ENCODE data around the gene RELN. TPM values are rescaled to one million over a fixed set of nuclear protein-coding genes. Genes with fewer than 3 reads are reported as not detected.

RELN gene
- total and polyA plus RNA-seq, 2 of the 13 experiments (the other 11 are each of a cell fraction or from before 2014, with no cell fraction given): 315 to 332 TPM

DNA sequence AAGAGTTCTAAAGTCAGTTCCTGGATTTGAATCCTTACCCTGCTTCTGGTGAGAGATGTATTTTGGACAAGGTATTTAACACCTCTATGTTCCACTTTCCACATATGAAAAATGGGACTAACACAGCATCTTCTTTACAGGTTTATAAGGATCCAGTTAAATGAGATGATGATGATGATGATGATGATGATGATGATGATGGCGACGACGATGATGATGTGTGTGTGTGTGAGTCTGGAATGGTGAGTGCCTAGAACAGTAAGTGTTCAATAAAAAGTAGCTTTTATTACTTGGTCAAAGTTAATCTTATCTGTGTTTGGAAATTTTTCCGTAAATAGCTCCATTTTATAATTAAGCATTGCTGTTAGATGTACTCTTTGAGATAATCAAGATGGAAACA, 295.2 kb downstream of the RELN start:
- in situ Hi-C loops (cut with HindIII; ENCODE audit: extremely low pct_ligation_motif_present, low pct_unique_long_range_greater_than_20kb) (no loop called here), intact Hi-C loops (cut with micrococcal nuclease; ENCODE audit: unreplicated experiment) (no loop called here)
- DNase-seq (ENCODE audit: low spot score): no peak
- TF ChIP-seq RBM22 (optimal IDR thresholded peaks at IDR 0.05; ENCODE audit: low read length) (peak; percentile 67), CREB1 (IDR thresholded peaks at IDR 0.05) (peak; percentile 86), CREB1 (CRISPR knock-in tag; IDR thresholded peaks at IDR 0.05) (no peak), ZFX (CRISPR knock-in tag; IDR thresholded peaks at IDR 0.05; ENCODE audit: low read depth) (no peak)
- H2AFZ ChIP-seq (ENCODE audit: low read length): no peak overlapping the region
- no peaks in the 10 kb centered on the region for H4K20me1 ChIP-seq (ENCODE audit: insufficient read depth, low read length)
- POLR2A ChIA-PET: no interaction called here
- H3K9ac ChIP-seq (ENCODE audit: insufficient read depth, low read depth, low read length): no peak overlapping the region
- no peak for ATAC-seq
- no TSS peak for BruUV-seq (replicated peaks)
- CTCF ChIA-PET (ENCODE audit: low intra/inter-chr PET ratio, low total read pairs): no interaction called here
- H3K9me3 ChIP-seq (ENCODE audit: low read length): no peaks in the 10 kb centered on the region
- no peaks in the 10 kb centered on the region for H3K79me2 ChIP-seq (ENCODE audit: insufficient read depth, low read length)
- no peak for FAIRE-seq
- no peak overlapping the region for H3K4me2 ChIP-seq (ENCODE audit: low read depth, low read length)
- peaks cover 16% of the 10 kb centered on the region for H3K4me1 ChIP-seq (ENCODE audit: insufficient read depth, low read length)
- H3K4me3 ChIP-seq (replicated peaks in 1 of 3; ENCODE audit: insufficient read depth in 1 of 3, low read depth in 2 of 3, low read length in 3 of 3): no peak overlapping the region
- H3K27ac ChIP-seq (ENCODE audit: extremely low read length, insufficient read depth, low read length): no peak overlapping the region
- peaks cover 0 to 35% of the 10 kb centered on the region in 2 experiments; a peak in 3 of 5 replicates for H3K36me3 ChIP-seq (replicated peaks in 1 of 2; ENCODE audit: control insufficient read depth in 1 of 2, insufficient read depth in 2 of 2, low read length in 2 of 2)
- no peaks in the 10 kb centered on the region for H3K27me3 ChIP-seq (ENCODE audit: control insufficient read depth in 1 of 2, insufficient read depth in 2 of 2, low read length in 2 of 2)
- WGBS (ENCODE audit: low lambda C conversion rate): 87% methylated on average over 4 of the region's 4 CpGs

- H3K9me3 ChIP-seq (ENCODE audit: low read length): no peaks in the 10 kb centered on the region
- H3K4me1 ChIP-seq (ENCODE audit: insufficient read depth, low read length): peaks cover 16% of the 10 kb centered on the region
- BruUV-seq (replicated peaks): no TSS peak
- ChIA-PET CTCF (ENCODE audit: low intra/inter-chr PET ratio, low total read pairs) (no interaction called here), POLR2A (no interaction called here)
- DNase-seq (ENCODE audit: low spot score) (no peak), FAIRE-seq (no peak), ATAC-seq (no peak; the same call in 2 of the 3 replicates)
- no peaks in the 10 kb centered on the region for H3K27me3 ChIP-seq (ENCODE audit: control insufficient read depth in 1 of 2, insufficient read depth in 2 of 2, low read length in 2 of 2)
- no peak overlapping the region for H3K4me2 ChIP-seq (ENCODE audit: low read depth, low read length)
- WGBS (ENCODE audit: low lambda C conversion rate): 65% methylated on average over 4 of the region's 4 CpGs
- intact Hi-C loops (cut with micrococcal nuclease; ENCODE audit: unreplicated experiment) (no loop called here), in situ Hi-C loops (cut with HindIII; ENCODE audit: extremely low pct_ligation_motif_present, low pct_unique_long_range_greater_than_20kb) (no loop called here)
- no peaks in the 10 kb centered on the region for H3K79me2 ChIP-seq (ENCODE audit: insufficient read depth, low read length)
- no peak overlapping the region for H3K27ac ChIP-seq (ENCODE audit: extremely low read length, insufficient read depth, low read length)
- H2AFZ ChIP-seq (ENCODE audit: low read length): no peak overlapping the region
- no peaks in the 10 kb centered on the region for H4K20me1 ChIP-seq (ENCODE audit: insufficient read depth, low read length)
- no peak overlapping the region for H3K4me3 ChIP-seq (replicated peaks in 1 of 3; ENCODE audit: insufficient read depth in 1 of 3, low read depth in 2 of 3, low read length in 3 of 3)
- peaks cover 0 to 12% of the 10 kb centered on the region in 2 experiments; a peak in 3 of 5 replicates for H3K36me3 ChIP-seq (replicated peaks in 1 of 2; ENCODE audit: control insufficient read depth in 1 of 2, insufficient read depth in 2 of 2, low read length in 2 of 2)
- H3K9ac ChIP-seq (ENCODE audit: insufficient read depth, low read depth, low read length): no peak overlapping the region
- TF ChIP-seq ZNF253 (CRISPR knock-in tag; IDR thresholded peaks at IDR 0.05; ENCODE audit: borderline replicate concordance): no peak
- TF ChIP-seq, protein P1, sequence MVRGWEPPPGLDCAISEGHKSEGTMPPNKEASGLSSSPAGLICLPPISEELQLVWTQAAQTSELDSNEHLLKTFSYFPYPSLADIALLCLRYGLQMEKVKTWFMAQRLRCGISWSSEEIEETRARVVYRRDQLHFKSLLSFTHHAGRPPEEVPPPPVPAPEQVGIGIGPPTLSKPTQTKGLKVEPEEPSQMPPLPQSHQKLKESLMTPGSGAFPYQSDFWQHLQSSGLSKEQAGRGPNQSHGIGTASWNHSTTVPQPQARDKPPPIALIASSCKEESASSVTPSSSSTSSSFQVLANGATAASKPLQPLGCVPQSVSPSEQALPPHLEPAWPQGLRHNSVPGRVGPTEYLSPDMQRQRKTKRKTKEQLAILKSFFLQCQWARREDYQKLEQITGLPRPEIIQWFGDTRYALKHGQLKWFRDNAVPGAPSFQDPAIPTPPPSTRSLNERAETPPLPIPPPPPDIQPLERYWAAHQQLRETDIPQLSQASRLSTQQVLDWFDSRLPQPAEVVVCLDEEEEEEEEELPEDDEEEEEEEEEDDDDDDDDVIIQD (CRISPR knock-in tag; IDR thresholded peaks at IDR 0.05; ENCODE audit: low read depth): peak; percentile 20; the same call in 1 of the 2 replicates
- no peak for TF ChIP-seq ZHX2 (IDR thresholded peaks at IDR 0.05; ENCODE audit: low read depth)
- no peak for TF ChIP-seq ZHX2 (CRISPR knock-in tag; IDR thresholded peaks at IDR 0.05; ENCODE audit: borderline replicate concordance)
- TF ChIP-seq EP300 (IDR thresholded peaks at IDR 0.05; ENCODE audit: low read depth in 2 of 2, low read length in 2 of 2): peak in 1 of 2 experiments; percentile 19; a peak in 1 of 4 replicates
- no peak for TF ChIP-seq EP300 (CRISPR knock-in tag; IDR thresholded peaks at IDR 0.05; ENCODE audit: borderline replicate concordance)
- TF ChIP-seq SOX5 (CRISPR knock-in tag; IDR thresholded peaks at IDR 0.05; ENCODE audit: borderline replicate concordance): peak; percentile 57; the same call in 1 of the 2 replicates
- TF ChIP-seq ZMAT5 (CRISPR knock-in tag; IDR thresholded peaks at IDR 0.05; ENCODE audit: borderline replicate concordance, low read depth): no peak
Observed at GRCh38 chr7:103691291-103691690, 298.2 kb downstream of the RELN start.
